Suprapubic skin (tissue), 4 donors: Measurements from ENCODE around the gene ZMAT5. TPM values are rescaled to one million over a fixed set of nuclear protein-coding genes. Genes with fewer than 3 reads are reported as not detected.
"Not testable (repeated sequence)": the region's sequence is repeated elsewhere in the genome, so short reads cannot be mapped to it uniquely, and the experiment has no call there.

ENCODE experiments used
- DNase-seq, 2 donors: peaks; one replicate each; pipeline ENCODE4 v3.0.0-alpha.2; 2019; ENCODE audit warnings: low spot score in 2 of 2
- H3K27ac ChIP-seq: fragments of 200-600 bp; sonication (generic); one replicate; pipeline ENCODE4 v1.5.1; 2019
- H3K27me3 ChIP-seq: fragments of 200-600 bp; sonication (generic); one replicate; pipeline ENCODE4 v1.5.1; 2019
- H3K36me3 ChIP-seq: fragments of 200-600 bp; sonication (generic); one replicate; pipeline ENCODE4 v1.5.1; 2019
- H3K4me1 ChIP-seq: fragments of 200-600 bp; sonication (generic); one replicate; pipeline ENCODE4 v1.5.1; 2019
- H3K4me3 ChIP-seq: fragments of 200-600 bp; sonication (generic); one replicate; pipeline ENCODE4 v1.5.1; 2019; ENCODE audit warnings: mild to moderate bottlenecking
- H3K9me3 ChIP-seq: fragments of 200-600 bp; sonication (generic); one replicate; pipeline ENCODE4 v1.5.1; 2019
- CTCF ChIP-seq, 2 donors: fragments of 200-600 bp in 1 of 2; fragments of 450-650 bp in 1 of 2; sonication (generic) in 1 of 2; IDR thresholded peaks; one replicate each; pipeline ENCODE4 v1.5.1; 2016 to 2019; ENCODE audit warnings: antibody characterized with exemption in 2 of 2, mild to moderate bottlenecking in 1 of 2, moderate library complexity in 1 of 2
- EP300 ChIP-seq: sonication (generic); formaldehyde crosslinking; IDR thresholded peaks from one replicate; pipeline ENCODE4 v1.6.1; 2017; ENCODE audit warnings: antibody characterized with exemption
- POLR2A ChIP-seq, 2 donors: fragments of 450-650 bp; IDR thresholded peaks; one replicate each; pipeline ENCODE4 v1.6.1; 2017; ENCODE audit warnings: antibody characterized with exemption in 2 of 2, mild to moderate bottlenecking in 2 of 2, moderate library complexity in 2 of 2
- POLR2AphosphoS5 ChIP-seq, 3 donors: sonication (generic); formaldehyde crosslinking; IDR thresholded peaks; one replicate each; pipeline ENCODE4 v1.6.1; 2017; ENCODE audit warnings: antibody characterized with exemption in 3 of 3
- WGBS: methylation state at CpG from one replicate; pipeline ENCODE4 v1.1.5; 2018; 5-methylcytosine and 5-hydroxymethylcytosine counted together
- total RNA-seq, 4 donors: library from RNA; depleted of rRNA; stranded (reverse); fragments of >200 nt; gene quantifications; one replicate each; pipeline ENCODE4 v1.1.0, GENCODE V29; 2016

ZMAT5 gene
- total RNA-seq, 4 donors from 2014 or later: 16.3 to 28.2 (median 23.1) TPM

GRCh38 chr22:29758068-29758622 lies 8.7 kb downstream of the ZMAT5 start:
- Histone ChIP-seq H3K27me3 (no peaks in the 10 kb centered on the region), H3K4me1 (no peaks in the 10 kb centered on the region), H3K4me3 (no peak overlapping the region), H3K36me3 (no peaks in the 10 kb centered on the region), H3K9me3 (no peaks in the 10 kb centered on the region), H3K27ac (no peak overlapping the region)
- 73% methylated on average over 6 of the region's 7 CpGs for WGBS
- TF ChIP-seq POLR2AphosphoS5 (IDR thresholded peaks at IDR 0.05) (no peak), POLR2A (IDR thresholded peaks at IDR 0.05) (no peak)
- DNase-seq: no peak

GRCh38 chr22:29757096-29757495 lies 9.7 kb downstream of the ZMAT5 start:
- Histone ChIP-seq H3K9me3 (no peaks in the 10 kb centered on the region), H3K4me3 (no peak overlapping the region), H3K36me3 (no peaks in the 10 kb centered on the region), H3K4me1 (no peaks in the 10 kb centered on the region), H3K27me3 (no peaks in the 10 kb centered on the region), H3K27ac (no peak overlapping the region)
- 89% methylated on average over 3 of the region's 3 CpGs for WGBS
- TF ChIP-seq EP300 (no peak), CTCF (IDR thresholded peaks at IDR 0.05) (no peak), POLR2AphosphoS5 (IDR thresholded peaks at IDR 0.05) (no peak), POLR2A (IDR thresholded peaks at IDR 0.05) (no peak)
- no peak for DNase-seq

- WGBS: 56% methylated on average over 4 of the region's 7 CpGs
- H3K36me3 ChIP-seq: no peaks in the 10 kb centered on the region
Measured at GRCh38 chr22:29756341-29756740, 10.5 kb downstream of the ZMAT5 start.

GRCh38 chr22:29755889-29756288 lies 10.9 kb downstream of the ZMAT5 start:
- Histone ChIP-seq H3K27me3 (no peaks in the 10 kb centered on the region), H3K4me3 (no peak overlapping the region), H3K27ac (no peak overlapping the region), H3K4me1 (no peaks in the 10 kb centered on the region), H3K9me3 (no peaks in the 10 kb centered on the region), H3K36me3 (no peaks in the 10 kb centered on the region)
- TF ChIP-seq EP300 (no peak), POLR2A (IDR thresholded peaks at IDR 0.05) (no peak), POLR2AphosphoS5 (IDR thresholded peaks at IDR 0.05) (no peak), CTCF (IDR thresholded peaks at IDR 0.05) (no peak)
- 94% methylated on average over 6 of the region's 9 CpGs for WGBS
- DNase-seq: no peak

More at GRCh38 chr22:29756341-29756740, 10.5 kb downstream of the ZMAT5 start:
- H3K27me3 ChIP-seq: no peaks in the 10 kb centered on the region
- H3K4me3 ChIP-seq: no peak overlapping the region
- DNase-seq: no peak
- H3K27ac ChIP-seq: no peak overlapping the region
- TF ChIP-seq EP300 (no peak), CTCF (IDR thresholded peaks at IDR 0.05) (no peak), POLR2AphosphoS5 (IDR thresholded peaks at IDR 0.05) (no peak), POLR2A (IDR thresholded peaks at IDR 0.05) (no peak)
- H3K9me3 ChIP-seq: no peaks in the 10 kb centered on the region
- no peaks in the 10 kb centered on the region for H3K4me1 ChIP-seq

- not testable (repeated sequence) for H3K4me1 ChIP-seq, H3K4me3 ChIP-seq, H3K36me3 ChIP-seq, DNase-seq, H3K27ac ChIP-seq, H3K9me3 ChIP-seq, H3K27me3 ChIP-seq
- 88% methylated on average over 11 of the region's 11 CpGs for WGBS
Measured at GRCh38 chr22:29754658-29755395, 12.0 kb downstream of the ZMAT5 start.

GRCh38 chr22:29753808-29754657 lies 12.8 kb downstream of the ZMAT5 start:
- H3K4me1 ChIP-seq: no peaks in the 10 kb centered on the region
- WGBS: 68% methylated on average over 5 of the region's 16 CpGs
- no peaks in the 10 kb centered on the region for H3K9me3 ChIP-seq
- no peak for DNase-seq
- no peaks in the 10 kb centered on the region for H3K36me3 ChIP-seq
- H3K27me3 ChIP-seq: no peaks in the 10 kb centered on the region
- H3K4me3 ChIP-seq: no peak overlapping the region
- TF ChIP-seq POLR2AphosphoS5 (IDR thresholded peaks at IDR 0.05) (no peak), CTCF (IDR thresholded peaks at IDR 0.05) (no peak), POLR2A (IDR thresholded peaks at IDR 0.05) (no peak), EP300 (no peak)
- H3K27ac ChIP-seq: no peak overlapping the region
